ENCODE data around the gene CSRNP2. TPM values are rescaled to one million over a fixed set of nuclear protein-coding genes. Genes with fewer than 3 reads are reported as not detected.
"Not testable (repeated sequence)": the region's sequence is repeated elsewhere in the genome, so short reads cannot be mapped to it uniquely, and the experiment has no call there.

Gene CSRNP2, protein sequence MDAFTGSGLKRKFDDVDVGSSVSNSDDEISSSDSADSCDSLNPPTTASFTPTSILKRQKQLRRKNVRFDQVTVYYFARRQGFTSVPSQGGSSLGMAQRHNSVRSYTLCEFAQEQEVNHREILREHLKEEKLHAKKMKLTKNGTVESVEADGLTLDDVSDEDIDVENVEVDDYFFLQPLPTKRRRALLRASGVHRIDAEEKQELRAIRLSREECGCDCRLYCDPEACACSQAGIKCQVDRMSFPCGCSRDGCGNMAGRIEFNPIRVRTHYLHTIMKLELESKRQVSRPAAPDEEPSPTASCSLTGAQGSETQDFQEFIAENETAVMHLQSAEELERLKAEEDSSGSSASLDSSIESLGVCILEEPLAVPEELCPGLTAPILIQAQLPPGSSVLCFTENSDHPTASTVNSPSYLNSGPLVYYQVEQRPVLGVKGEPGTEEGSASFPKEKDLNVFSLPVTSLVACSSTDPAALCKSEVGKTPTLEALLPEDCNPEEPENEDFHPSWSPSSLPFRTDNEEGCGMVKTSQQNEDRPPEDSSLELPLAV
- 26.4 TPM for polyA plus RNA-seq (ENCODE audit: insufficient read length)

DNA sequence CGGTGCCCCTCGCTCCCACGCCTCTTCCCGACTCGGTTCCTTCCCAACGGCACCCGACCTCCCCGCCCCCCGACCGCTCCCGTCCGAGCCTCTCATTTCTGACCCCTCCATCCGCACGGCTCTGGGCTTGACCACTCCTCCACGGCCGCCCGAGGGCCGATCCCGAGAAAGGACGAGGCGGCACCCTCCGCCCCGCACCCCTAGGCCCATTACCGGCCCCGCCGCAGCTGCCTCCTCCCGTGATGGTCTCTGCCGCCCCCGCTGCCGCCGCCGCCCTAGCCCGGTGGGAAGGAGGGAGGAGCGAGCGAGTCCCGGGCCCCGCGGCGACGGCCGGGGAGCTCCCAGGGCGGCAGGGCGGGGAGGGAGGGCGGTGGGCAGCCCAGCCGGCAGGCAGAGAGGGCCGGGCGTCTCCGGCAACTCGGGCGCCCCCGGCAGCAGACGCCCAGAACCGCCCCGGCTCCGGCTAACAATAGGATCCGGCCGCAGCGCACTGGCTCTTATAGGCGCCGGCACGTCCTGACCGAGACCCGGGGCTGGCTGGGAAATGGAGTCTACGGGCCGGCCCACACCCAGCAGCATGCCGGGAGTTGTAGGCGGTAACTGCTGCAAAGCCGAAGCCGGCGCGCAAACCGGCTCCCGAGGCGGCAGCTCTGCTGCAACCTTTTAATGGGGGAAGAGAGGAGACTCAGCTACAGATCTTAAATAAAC lies at the start of gene CSRNP2:
TSS of gene CSRNP2 (minus strand) at position 471 of the 708 bp plus-strand sequence. CDS start 7,035 bp downstream, outside the sequence.
- peak; percentile 70 for DNase-seq (ENCODE audit: low read depth)

DNA sequence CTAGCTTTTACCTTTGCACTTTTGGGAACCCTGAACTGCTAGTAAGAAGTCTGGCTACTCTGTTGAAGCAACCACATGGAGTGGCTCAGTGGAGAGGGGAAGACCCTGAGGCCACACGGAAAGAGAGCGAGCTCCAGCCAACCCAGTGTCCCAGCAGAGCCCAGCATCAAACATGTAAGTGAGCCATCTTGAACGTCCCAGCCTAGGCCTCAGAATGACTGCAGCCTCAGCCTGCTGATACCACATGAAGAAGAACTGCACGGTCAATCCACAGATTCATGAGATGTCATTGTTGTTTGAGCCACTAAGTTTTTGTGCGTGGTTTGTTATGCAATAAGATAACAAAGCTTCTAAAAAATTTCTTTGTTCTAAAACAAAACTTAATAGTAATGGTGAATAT lies 49.3 kb upstream of the CSRNP2 start:
- DNase-seq (ENCODE audit: low read depth): no peak

DNA sequence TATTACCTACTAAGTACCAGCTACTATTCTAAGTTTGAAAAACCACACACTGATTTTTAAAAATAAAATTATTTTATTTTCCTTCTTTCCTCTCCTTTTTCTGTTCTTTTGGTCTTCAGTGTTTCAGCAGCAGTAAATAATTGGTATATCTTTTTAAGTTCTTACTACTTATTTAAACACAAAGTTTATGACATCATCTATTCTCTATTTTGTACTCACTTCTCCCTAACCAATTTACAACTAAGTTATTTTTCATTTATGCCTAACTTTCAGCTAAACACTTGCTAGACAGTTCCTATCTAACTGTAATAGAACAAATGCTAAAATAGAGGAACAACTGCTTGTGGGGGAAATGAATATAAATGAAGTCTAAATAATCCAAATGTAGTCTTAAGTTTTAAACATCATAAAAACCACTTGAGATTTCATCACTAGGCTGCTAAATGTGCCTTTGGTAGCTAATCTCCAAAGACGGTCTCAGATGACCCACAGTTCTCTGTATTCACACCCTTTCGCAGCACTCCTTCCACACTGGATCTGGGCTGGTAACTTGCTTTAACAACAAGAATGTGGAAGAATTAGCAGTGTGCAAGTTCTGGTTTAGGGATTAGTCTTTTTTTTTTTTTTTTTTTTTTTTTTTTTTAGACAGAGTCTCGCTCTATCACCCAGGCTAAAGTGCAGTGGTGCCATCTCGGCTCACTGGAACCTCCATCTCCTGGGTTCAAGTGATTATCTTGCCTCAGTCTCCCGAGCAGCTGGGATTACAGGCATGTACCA lies 48.5 kb upstream of the CSRNP2 start:
- no peak for DNase-seq (ENCODE audit: low read depth)

DNA sequence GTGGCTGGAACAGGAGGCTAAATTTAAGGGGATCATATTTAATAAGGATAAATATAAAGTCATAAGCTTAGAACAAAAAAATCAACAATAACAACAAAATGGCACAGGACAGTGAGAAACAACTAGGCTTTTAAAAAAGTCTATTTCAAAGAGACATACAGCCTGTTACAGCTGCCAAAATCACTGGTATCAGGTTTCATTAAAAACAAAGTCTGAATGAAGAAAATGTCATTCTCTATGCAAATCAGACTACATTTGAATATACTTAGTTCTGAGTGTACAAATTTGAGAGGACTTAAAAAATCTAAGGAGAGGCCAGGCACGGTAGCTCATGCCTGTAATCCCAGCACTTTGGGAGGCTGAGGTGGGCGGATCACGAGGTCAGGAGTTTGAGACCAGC lies 45.5 kb upstream of the CSRNP2 start:
- DNase-seq (ENCODE audit: low read depth): no peak

DNA sequence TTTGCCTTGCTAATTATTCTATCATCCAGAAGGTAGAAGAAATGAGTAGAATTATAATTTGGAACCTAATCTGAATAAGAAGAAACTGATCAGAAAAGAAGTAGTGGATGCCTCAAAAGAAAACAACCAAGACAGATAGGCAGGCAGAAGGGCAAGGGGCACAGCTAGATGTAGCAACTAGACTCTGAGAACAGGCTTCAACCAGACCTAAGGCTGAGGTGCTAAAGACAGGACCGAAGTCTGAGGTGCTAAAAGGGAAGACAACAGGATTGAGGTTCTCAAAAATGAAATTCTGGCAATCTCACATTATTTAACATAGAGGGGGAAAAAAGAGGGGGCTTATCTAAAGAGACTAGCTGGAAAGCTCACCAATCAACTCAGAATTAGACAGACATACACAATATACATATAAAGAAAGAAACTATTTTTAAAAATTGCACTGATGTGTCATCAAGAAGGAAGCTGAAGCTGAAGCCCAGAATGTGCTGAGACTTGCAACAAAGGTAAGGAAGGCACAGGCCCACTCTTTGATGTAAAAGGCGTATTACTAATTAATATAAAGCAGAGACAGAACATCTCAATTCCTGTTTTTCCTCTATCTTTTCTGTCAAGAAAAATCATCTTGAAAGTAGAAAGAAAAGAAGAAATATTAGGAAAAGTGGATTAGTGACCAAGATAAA lies 43.8 kb upstream of the CSRNP2 start:
- no peak for DNase-seq (ENCODE audit: low read depth)

DNA sequence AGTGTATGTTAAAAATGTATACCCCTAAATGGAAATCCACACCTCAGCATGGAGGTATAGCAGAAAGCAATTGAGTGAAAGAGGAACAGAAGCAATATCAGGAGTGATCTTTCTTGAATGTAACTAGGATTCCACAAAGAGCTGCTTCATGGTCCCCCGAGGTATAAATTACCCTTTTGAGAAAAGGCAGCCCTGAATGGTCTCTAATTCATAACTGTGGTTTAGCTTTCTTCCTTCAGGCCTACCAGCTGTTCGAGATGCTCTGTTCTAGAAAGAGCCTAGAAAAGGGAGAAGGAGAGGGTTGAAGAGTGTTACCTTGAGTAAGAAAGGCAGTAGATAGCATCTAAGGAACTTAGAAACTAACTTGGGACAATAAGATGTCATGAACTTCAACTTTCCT lies 42.9 kb upstream of the CSRNP2 start:
- no peak for DNase-seq (ENCODE audit: low read depth)

DNA sequence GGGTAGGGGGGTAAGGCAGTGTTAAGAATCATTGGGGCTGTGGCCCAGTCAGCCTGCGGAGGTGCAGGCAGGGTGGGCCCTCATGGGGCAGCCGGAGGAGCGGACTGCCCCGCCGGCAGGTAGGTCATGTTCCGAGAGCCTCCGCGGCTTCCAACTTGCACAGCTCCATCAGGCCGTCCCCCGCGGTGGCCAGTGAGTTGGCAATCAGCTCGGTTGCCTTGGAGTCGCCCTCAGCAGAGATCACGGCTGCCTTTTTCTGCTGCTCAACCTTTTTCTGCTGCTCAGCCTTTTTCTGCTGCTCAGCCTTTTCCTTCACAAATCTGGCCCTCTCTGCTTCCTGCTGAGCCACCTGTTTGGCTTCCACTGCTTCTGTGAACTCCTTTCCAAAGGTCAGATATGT lies 41.1 kb upstream of the CSRNP2 start:
- DNase-seq (ENCODE audit: low read depth): no peak

DNA sequence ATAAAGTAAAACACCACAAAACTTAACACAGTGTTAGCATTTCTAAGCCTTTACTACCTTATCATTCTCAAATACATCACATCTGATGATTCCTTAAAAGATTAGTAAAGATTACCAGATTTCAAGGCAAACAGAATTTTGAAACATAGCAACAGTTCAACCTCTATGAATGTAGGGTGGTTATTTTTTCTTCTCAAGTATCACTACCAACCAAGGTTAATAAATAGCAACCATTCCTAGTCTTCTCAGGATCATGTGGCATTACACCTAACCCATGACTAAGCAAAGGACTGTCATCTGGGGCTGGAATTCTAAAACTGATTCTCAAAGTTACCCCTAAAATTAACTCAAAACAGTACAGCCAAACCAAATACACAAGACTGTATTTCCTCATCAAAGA lies 39.4 kb upstream of the CSRNP2 start:
- DNase-seq (ENCODE audit: low read depth): no peak

DNA sequence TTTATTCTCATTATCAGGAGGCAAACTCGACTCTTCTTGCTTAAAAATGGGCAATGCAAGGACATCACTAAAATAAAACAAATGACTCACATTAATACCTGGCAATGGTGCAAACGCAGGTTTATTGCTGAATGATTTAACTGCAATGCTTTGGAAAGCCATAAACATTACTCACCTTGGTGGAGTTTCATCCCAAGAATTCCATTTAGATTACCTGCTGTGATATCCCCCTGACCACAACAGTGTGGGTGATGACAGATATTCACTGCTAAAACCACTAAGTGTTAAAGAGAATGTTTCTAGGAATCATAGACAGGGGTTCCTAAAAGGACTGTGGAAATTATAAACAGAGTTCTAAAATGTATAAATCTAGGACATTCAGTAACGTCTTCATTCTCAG lies 35.3 kb upstream of the CSRNP2 start:
- no peak for DNase-seq (ENCODE audit: low read depth)

DNA sequence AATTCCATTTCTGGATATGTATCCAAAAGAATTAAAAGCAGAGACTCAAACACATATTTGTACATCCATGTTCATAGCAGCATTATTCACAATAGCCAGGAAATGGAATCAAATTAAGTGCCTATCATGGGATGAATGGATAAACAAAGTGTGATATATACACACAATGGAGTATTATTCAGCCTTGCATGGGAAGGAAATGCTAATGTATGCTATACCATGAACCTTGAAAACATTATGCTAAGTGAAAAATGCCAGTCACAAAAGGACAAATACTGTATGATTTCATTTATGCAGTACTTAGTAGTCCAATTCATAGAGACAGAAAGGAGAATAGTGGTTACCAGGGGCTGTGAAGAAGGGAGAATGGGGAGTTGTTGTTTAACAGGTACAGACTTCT lies 32.1 kb upstream of the CSRNP2 start:
- no peak for DNase-seq (ENCODE audit: low read depth)

DNA sequence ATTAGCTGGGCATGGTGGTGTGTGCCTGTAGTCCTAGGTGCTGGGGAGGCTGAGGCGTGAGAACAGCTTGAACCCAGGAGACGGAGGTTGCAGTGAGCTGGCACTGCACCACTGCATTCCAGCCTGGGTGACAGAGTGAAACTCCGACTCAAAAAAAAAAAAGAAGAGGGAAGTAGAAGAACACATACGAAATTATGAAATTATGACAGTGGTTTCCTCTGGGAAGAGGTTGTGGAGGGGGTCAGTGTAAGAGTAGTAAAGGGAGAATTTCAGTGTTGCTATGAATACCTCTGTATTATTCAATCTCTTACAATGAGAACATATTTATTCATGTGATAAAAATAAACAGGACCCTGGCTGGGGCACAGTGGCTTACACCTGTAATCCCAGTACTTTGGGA lies 24.7 kb upstream of the CSRNP2 start:
- no peak for DNase-seq (ENCODE audit: low read depth)

DNA sequence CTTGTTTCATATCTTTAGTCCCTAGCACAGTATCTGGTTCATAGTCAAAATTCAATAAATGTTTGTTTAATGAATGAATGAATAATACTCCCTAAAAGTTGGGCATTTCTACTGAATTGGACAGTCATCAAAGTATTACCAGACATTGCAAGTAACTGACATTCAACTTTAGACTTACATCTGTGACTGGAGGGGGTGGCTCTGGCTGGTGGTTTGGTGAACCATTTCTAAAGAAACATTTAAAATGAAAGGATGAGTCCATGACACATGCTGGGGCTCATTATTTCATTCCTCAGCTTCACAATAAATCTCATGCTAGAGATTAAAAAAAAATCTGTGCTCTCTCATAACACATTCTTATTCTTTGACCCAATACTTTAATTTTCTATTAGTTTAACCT lies 20.6 kb upstream of the CSRNP2 start:
- no peak for DNase-seq (ENCODE audit: low read depth)

DNA sequence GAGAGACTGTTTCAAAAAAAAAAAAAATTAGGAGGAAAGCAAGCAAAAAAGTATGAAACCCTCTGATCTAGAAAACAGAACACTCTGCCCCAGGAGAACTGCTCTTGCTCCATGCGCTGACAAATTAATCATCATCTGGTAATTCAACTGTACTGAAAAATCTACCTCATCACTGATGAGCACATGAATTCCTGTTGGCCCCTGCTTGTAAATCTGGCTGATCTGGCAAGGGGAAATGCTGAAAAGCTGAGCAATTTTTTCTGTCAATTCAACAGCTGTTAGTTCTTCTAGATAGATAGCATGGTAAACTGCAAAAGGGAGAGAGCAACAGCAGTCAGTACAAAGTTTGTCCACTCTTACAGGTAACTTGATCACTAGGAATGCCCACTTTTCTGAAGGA lies 15.2 kb upstream of the CSRNP2 start:
- DNase-seq (ENCODE audit: low read depth): no peak

DNA sequence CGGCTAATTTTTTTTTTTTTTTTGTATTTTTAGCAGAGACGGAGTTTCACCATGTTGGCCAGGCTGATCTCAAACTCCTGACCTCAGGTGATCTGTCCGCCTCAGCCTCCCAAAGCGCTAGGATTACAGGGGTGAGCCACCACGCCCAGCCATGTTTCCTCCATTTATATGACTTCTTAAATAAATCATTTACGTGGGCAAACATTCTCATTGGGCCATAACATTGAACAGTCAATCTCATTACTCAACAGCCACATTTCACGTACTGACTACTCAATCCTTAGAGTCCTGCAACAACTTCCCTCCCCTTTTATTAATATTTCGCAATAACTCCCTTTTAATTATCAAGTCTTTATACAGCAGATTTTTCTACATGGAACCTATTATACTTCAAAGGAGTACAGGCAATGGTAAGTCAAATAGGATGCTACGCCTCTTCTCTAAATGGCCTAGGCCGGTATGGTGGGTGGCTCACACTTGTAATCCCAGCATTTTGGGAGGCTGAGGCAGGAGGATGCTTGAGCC lies 7.4 kb upstream of the CSRNP2 start:
- no peak for DNase-seq (ENCODE audit: low read depth)

DNA sequence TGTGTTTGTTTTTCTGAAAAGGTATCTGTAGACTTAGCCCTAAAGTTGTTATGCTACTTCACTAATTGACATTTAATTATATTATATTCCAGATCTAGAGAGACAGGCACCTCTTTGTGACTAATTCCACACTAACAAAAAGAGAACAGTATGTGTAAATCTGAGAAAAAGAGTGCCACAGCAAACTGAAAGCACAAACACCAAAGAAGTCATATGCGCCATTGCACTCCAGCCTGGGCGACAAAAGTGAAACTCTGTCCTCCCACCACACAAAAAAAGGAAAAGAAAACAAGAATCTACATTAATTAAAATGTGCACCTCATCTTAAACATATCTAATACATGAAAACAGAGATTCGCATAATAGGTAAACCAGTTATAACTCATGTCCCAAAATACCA lies 4.4 kb upstream of the CSRNP2 start:
- DNase-seq (ENCODE audit: low read depth): no peak

DNA sequence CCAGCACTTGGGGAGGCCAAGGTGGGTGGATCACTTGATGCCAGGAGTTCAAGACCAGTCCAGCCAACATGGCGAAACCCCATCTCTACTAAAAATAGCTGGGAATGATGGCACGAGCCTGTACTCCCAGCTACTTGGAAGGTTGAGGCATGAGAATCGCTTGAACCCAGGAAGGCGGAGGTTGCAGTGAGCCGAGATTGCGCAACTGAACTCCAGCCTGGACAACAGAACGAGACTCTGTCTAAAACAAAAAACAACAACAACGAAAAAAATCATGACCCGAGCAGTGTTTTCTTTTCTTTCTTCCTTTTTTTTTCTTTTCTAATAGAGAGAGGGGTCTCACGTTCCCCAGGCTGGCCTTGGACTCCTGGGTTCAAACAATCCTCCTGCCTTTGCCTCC lies 3.5 kb upstream of the CSRNP2 start:
- DNase-seq (ENCODE audit: low read depth): no peak

DNA sequence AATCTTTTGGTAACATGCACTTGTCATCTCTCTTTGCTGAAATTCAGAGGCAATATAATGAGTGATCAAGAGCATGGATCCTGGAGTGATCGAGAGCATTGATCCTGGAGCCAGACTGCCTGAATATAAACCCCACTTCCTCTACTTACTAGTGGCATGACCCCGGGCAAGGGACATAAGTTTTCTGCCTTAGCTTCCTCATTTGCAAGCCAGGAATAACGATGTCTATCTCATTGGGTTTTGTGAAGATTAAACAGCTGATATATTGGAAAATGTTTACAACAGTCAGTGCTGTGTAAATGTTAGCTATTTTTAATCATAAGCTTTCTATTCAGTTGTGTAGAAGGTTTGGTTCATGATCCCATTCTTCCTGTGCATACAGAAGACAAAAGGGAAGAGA lies 2.4 kb upstream of the CSRNP2 start:
- no peak for DNase-seq (ENCODE audit: low read depth)

DNA sequence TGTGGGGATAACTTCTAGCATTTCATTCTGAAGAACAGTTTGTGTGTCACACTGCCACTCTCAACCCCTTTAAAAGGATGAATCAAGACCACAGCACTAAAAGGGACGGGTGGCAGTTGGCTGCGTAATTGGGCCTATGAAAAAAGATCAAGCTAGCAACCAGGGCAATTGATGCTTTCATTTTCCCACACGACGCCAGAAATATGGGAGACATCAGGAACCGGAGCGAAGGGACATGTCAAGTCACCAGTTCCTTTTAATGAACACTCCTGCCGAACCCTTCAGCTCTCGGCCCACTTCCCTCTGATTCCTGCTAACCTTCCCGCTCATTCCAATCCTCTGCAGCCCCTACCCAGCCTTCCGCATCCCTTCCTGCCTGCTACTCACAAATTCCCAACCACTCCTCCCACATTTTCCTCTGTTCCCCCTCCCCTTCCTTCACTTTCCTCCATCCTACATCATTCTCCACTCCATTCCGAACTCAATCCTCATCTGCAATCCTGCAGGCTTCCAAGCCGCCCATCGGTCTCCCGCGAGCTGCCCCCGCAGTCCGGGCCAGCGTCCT lies 753 bp downstream of the CSRNP2 start:
- no peak for DNase-seq (ENCODE audit: low read depth)

DNA sequence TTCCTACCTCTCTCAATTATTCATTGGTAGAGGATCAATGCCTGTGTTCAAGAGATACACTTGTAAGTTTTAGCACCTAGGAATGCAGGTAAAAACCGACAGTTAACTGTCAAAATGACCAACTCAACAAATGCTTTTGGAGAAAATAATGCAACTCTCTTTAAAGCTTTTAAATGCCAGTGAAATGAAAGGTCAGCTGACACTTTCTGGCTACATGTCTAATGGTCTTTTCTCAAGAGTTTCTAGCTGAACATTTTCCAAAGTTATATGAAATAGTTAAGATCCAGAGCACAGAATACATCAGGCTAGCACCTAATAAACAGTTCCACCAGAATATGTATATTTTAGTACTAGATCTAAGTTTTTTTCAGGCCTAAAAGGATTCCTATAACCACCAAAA lies 2.0 kb downstream of the CSRNP2 start:
- DNase-seq (ENCODE audit: low read depth): no peak

DNA sequence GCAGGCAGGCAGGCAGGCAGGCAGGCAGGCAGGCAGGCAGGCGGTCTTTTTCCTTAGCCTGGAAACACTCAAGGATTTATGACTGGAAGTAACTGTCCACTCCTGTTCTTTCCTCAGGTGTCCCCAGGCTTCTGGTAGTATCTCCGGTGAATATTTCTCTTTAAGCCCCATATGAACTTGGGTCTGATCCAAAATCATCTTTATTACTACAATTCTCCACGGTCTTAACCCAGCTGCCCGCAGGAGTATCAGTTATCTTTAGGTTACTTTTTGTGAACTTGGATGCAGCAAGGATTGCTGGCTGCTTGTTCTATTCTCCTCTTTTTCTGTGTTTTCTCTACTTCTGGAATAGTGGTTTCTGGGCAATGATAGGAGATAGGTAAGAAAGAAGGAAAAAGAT lies 3.3 kb downstream of the CSRNP2 start:
- DNase-seq (ENCODE audit: low read depth): no peak

DNA sequence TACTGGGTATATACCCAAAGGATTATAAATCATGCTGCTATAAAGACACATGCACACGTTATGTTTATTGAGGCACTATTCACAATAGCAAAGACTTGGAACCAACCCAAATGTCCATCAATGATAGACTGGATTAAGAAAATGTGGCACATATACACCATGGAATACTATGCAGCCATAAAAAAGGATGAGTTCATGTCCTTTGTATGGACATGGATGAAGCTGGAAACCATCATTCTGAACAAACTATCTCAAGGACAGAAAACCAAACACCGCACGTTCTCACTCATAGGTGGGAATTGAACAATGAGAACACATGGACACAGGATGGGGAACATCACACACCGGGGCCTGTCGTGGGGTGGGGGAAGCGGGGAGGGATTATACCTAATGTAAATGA lies 4.5 kb downstream of the CSRNP2 start:
- DNase-seq (ENCODE audit: low read depth): not testable (repeated sequence)

All from forelimb muscle (tissue), 1 donor.